HuH-7.5 (cell line): ENCODE measurements around the gene ITIH3.

ENCODE experiments used
- DNase-seq: peaks from one replicate; pipeline ENCODE4 v3.0.0; 2011; ENCODE audit warnings: low spot score

The ITIH3 gene

GRCh38 chr3:52829482-52829881 lies 34.9 kb downstream of the ITIH3 start:
- no peak for DNase-seq

- no peak for DNase-seq
These were observed 35.4 kb downstream of the ITIH3 start for GRCh38 chr3:52829906-52830463.

- DNase-seq, result no peak
These were observed 36.1 kb downstream of the ITIH3 start, which contains the start of gene ITIH4 for GRCh38 chr3:52830535-52831258. ITIH4 (minus strand) TSS chr3:52830672; CDS start chr3:52830642, 30 bp downstream.

GRCh38 chr3:52831500-52832301 lies 37.1 kb downstream of the ITIH3 start:
- DNase-seq, result no peak

- DNase-seq, result no peak
These were observed 38.6 kb downstream of the ITIH3 start for GRCh38 chr3:52833202-52833601.

- DNase-seq, result no peak
These were observed 40.4 kb downstream of the ITIH3 start, which contains the start of gene MUSTN1 for GRCh38 chr3:52834871-52835501. MUSTN1 (minus strand) TSS chr3:52835019; CDS start chr3:52834948, 71 bp downstream.

GRCh38 chr3:52835766-52836470 lies 41.3 kb downstream of the ITIH3 start:
- DNase-seq, result no peak

- DNase-seq, result no peak
These were observed 41.9 kb downstream of the ITIH3 start for GRCh38 chr3:52836471-52836845.

GRCh38 chr3:52836986-52837385 lies 42.4 kb downstream of the ITIH3 start:
- DNase-seq, result no peak

- no peak for DNase-seq
These were observed 44.1 kb downstream of the ITIH3 start for GRCh38 chr3:52838561-52839267.

- DNase-seq, result no peak
These were observed 44.6 kb downstream of the ITIH3 start for GRCh38 chr3:52839268-52839575.

- no peak for DNase-seq
These were observed 45.4 kb downstream of the ITIH3 start for GRCh38 chr3:52839892-52840545.

- no peak for DNase-seq
These were observed 46.8 kb downstream of the ITIH3 start for GRCh38 chr3:52841211-52841980.

- DNase-seq, result no peak
These were observed 47.4 kb downstream of the ITIH3 start for GRCh38 chr3:52841981-52842340.

- no peak for DNase-seq
These were observed 47.8 kb downstream of the ITIH3 start for GRCh38 chr3:52842424-52842823.

GRCh38 chr3:52843108-52843865 lies 48.7 kb downstream of the ITIH3 start:
- DNase-seq, result no peak

- DNase-seq, result no peak
These were observed 49.3 kb downstream of the ITIH3 start for GRCh38 chr3:52843881-52844280.

GRCh38 chr3:52844290-52844975 lies 49.8 kb downstream of the ITIH3 start:
- no peak for DNase-seq

GRCh38 chr3:52845157-52845556 lies 50.6 kb downstream of the ITIH3 start:
- DNase-seq, result peak; percentile 40
